IPS DF 4.7 (cell line): ENCODE data around the gene MOB3B.
"Not testable (repeated sequence)": the region's sequence is repeated elsewhere in the genome, so short reads cannot be mapped to it uniquely, and the experiment has no call there.

Source experiments
- DNase-seq: peaks from one replicate; pipeline ENCODE4 v3.0.0-alpha.2; 2013; ENCODE audit warnings: low spot score; ENCODE audit errors: extremely low read depth

The MOB3B gene

GRCh38 chr9:27518809-27519208 lies 10.8 kb downstream of the MOB3B start:
- DNase-seq: no peak

- no peak for DNase-seq
Measured at GRCh38 chr9:27518006-27518405, 11.6 kb downstream of the MOB3B start.

- DNase-seq: no peak
Measured at GRCh38 chr9:27514551-27514950, 15.1 kb downstream of the MOB3B start.

- DNase-seq: no peak
Measured at GRCh38 chr9:27511771-27512170, 17.8 kb downstream of the MOB3B start.

- no peak for DNase-seq
Measured at GRCh38 chr9:27510780-27511179, 18.8 kb downstream of the MOB3B start.

GRCh38 chr9:27506981-27507380 lies 22.6 kb downstream of the MOB3B start:
- no peak for DNase-seq

GRCh38 chr9:27505744-27506161 lies 23.9 kb downstream of the MOB3B start:
- no peak for DNase-seq

GRCh38 chr9:27504259-27504658 lies 25.4 kb downstream of the MOB3B start:
- DNase-seq: no peak

- no peak for DNase-seq
Measured at GRCh38 chr9:27503623-27504022, 26.0 kb downstream of the MOB3B start.

- DNase-seq: not testable (repeated sequence)
Measured at GRCh38 chr9:27500902-27501301, 28.7 kb downstream of the MOB3B start.

GRCh38 chr9:27499451-27499850 lies 30.2 kb downstream of the MOB3B start:
- DNase-seq: no peak

- DNase-seq: no peak
Measured at GRCh38 chr9:27497883-27498417, 31.7 kb downstream of the MOB3B start.

- no peak for DNase-seq
Measured at GRCh38 chr9:27496135-27496504, 33.5 kb downstream of the MOB3B start.

GRCh38 chr9:27495480-27496134 lies 34.0 kb downstream of the MOB3B start:
- no peak for DNase-seq

- no peak for DNase-seq
Measured at GRCh38 chr9:27491154-27491553, 38.5 kb downstream of the MOB3B start.

- no peak for DNase-seq
Measured at GRCh38 chr9:27489087-27489876, 40.3 kb downstream of the MOB3B start.

GRCh38 chr9:27487927-27488326 lies 41.7 kb downstream of the MOB3B start:
- DNase-seq: no peak

GRCh38 chr9:27487128-27487640 lies 42.4 kb downstream of the MOB3B start:
- DNase-seq: no peak

GRCh38 chr9:27485158-27485557 lies 44.5 kb downstream of the MOB3B start:
- DNase-seq: no peak

GRCh38 chr9:27483576-27483975 lies 46.0 kb downstream of the MOB3B start:
- DNase-seq: no peak

- DNase-seq: no peak
Measured at GRCh38 chr9:27482709-27483108, 46.9 kb downstream of the MOB3B start.

- DNase-seq: no peak
Measured at GRCh38 chr9:27478322-27478721, 51.3 kb downstream of the MOB3B start.
